K562 (cell line): ENCODE data around the gene N4BP2. TPM values are rescaled to one million over a fixed set of nuclear protein-coding genes. Genes with fewer than 3 reads are reported as not detected.

Experiments used
- BRD9 ChIP-seq: fragments of 450-650 bp; IDR thresholded peaks from 2 replicates; pipeline ENCODE4 v1.6.1; 2018; ENCODE audit warnings: low read depth; ENCODE audit not compliant: partially characterized antibody
- FOXK2 ChIP-seq, 2 experiments: fragments of 450-650 bp; IDR thresholded peaks in 1 of 2; conservative IDR thresholded peaks in 1 of 2; 2 replicates each; pipeline ENCODE4 v1.6.1; 2016; ENCODE audit warnings: low read depth in 2 of 2, mild to moderate bottlenecking in 1 of 2
- JUND ChIP-seq, 2 experiments: IDR thresholded peaks; 2 replicates in 1 of 2; 3 replicates in 1 of 2; pipeline ENCODE4 v1.6.1; 2011; ENCODE audit warnings: borderline replicate concordance in 2 of 2, low read depth in 2 of 2, low read length in 2 of 2, improper control_type of control experiment in 1 of 2, missing biosample characterization in 1 of 2, missing genetic modification characterization in 1 of 2, missing genetic modification reagents in 1 of 2
- MAFK ChIP-seq: IDR thresholded peaks from 2 replicates; pipeline ENCODE4 v1.6.1; 2011; ENCODE audit warnings: low read length, improper control_type of control experiment
- MGA ChIP-seq: fragments of 450-650 bp; IDR thresholded peaks from 2 replicates; pipeline ENCODE4 v1.6.1; 2016; ENCODE audit warnings: mild to moderate bottlenecking, moderate library complexity
- MTF1 ChIP-seq: fragments of 250-450 bp; sonication (Bioruptor Pico); IDR thresholded peaks from 2 replicates; pipeline ENCODE4 v1.9.0; 2021; ENCODE audit warnings: moderate library complexity, mild to moderate bottlenecking, inconsistent platforms, borderline replicate concordance
- MYNN ChIP-seq, 2 experiments: sonication (generic); formaldehyde crosslinking in 1 of 2; IDR thresholded peaks; 2 replicates each; pipeline versions ENCODE4 v1.5.0 to v1.6.1; 2016 to 2020; ENCODE audit warnings: antibody characterized with exemption in 1 of 2, missing genetic modification reagents in 1 of 2
- NR2C1 ChIP-seq, 2 experiments: fragments of 450-650 bp; IDR thresholded peaks; 2 replicates each; pipeline ENCODE4 v1.6.1; 2017; ENCODE audit warnings: mild to moderate bottlenecking in 2 of 2, antibody characterized with exemption in 1 of 2, inconsistent platforms in 1 of 2, missing compliant biosample characterization in 1 of 2, missing genetic modification characterization in 1 of 2
- POLR2H ChIP-seq: IDR thresholded peaks from 2 replicates; pipeline ENCODE4 v1.6.1; 2016; ENCODE audit warnings: missing genetic modification characterization, low read depth, mild to moderate bottlenecking, control low read depth, missing compliant biosample characterization, moderate library complexity
- RBM17 ChIP-seq: fragments of 200-400 bp; formaldehyde crosslinking; IDR thresholded peaks from 2 replicates; pipeline ENCODE4 v1.6.1; 2017; ENCODE audit warnings: low read depth, mild to moderate bottlenecking, low read length, borderline replicate concordance
- SREBF1 ChIP-seq: fragments of 150-350 bp; IDR thresholded peaks from 2 replicates; pipeline ENCODE4 v1.6.1; 2014; ENCODE audit warnings: antibody characterized with exemption, low read depth, low read length, borderline replicate concordance
- ZBTB34 ChIP-seq: fragments of 250-450 bp; sonication (Bioruptor Pico); IDR thresholded peaks from 2 replicates; pipeline ENCODE4 v1.8.0; 2021; ENCODE audit warnings: mild to moderate bottlenecking, moderate library complexity
- polyA plus RNA-seq, 8 experiments: library from polyadenylated mRNA; depleted of rRNA in 4 of 8; stranded (reverse) in 5 of 8; unstranded in 3 of 8; fragments of >200 nt; fragmentation: Nextera tagmentation in 2 of 8; fragmentation: Illumina TruSeq in 1 of 8; extraction: Ambion mirVana in 2 of 8; extraction: Trizol in 1 of 8; gene quantifications; 2 replicates each; pipeline versions ENCODE4 v1.2.1 to v1.2.3, GENCODE V29; 2011 to 2014; ENCODE audit warnings: inconsistent platforms in 1 of 8, missing spikeins in 1 of 8
- total RNA-seq, 7 experiments: library from RNA; depleted of rRNA in 6 of 7; stranded (reverse); fragments of >200 nt in 6 of 7; fragmentation: Illumina TruSeq in 2 of 7; extraction: Trizol in 2 of 7; gene quantifications; 2 replicates each; pipeline versions ENCODE4 v1.2.1 to v1.2.3, GENCODE V29; 2011 to 2021; ENCODE audit warnings: low replicate concordance in 1 of 7

The N4BP2 gene
- total and polyA plus RNA-seq, 9 of the 15 experiments (the other 6 are each of a cell fraction or from before 2014, with no cell fraction given): 2.7 to 12.6 (median 7.6) TPM

GRCh38 chr4:40121515-40121914 lies 64.9 kb downstream of the N4BP2 start (continued):
- TF ChIP-seq MGA (peak; percentile 22; the same call in 1 of the 2 replicates), SREBF1 (no peak), MAFK (peak; percentile 70; the same call in 1 of the 2 replicates), MYNN (IDR thresholded peaks at IDR 0.05) (no peak), MYNN (CRISPR knock-in tag; IDR thresholded peaks at IDR 0.05) (no peak), MTF1 (CRISPR knock-in tag) (no peak), POLR2H (tag) (peak; percentile 37; the same call in 1 of the 2 replicates), NR2C1 (IDR thresholded peaks at IDR 0.05) (no peak), NR2C1 (tag; IDR thresholded peaks at IDR 0.05) (no peak), RBM17 (no peak), ZBTB34 (no peak), BRD9 (no peak), FOXK2 (conservative IDR thresholded peaks at IDR 0.05 in 1 of 2, IDR thresholded peaks at IDR 0.05 in 1 of 2; ENCODE audit: low read depth in 2 of 2) (no peak), JUND (IDR thresholded peaks at IDR 0.05; ENCODE audit: borderline replicate concordance, low read depth, low read length) (peak; percentile 76; the same call in 1 of the 2 replicates), JUND (tag; IDR thresholded peaks at IDR 0.05; ENCODE audit: borderline replicate concordance, low read depth, low read length) (peak; percentile 65; the same call in 2 of the 3 replicates)
